SK-N-SH treated with all-trans-retinoic acid at 6 μM for 48 hours (cell line): ENCODE data around the gene ZCWPW2.

ENCODE experiments used
- ATAC-seq: fragments of 200-7000 bp; cut with Tn5 transposase; 3 replicates; pipeline ENCODE4 v1.9.1; 2020; ENCODE audit warnings: mild to moderate bottlenecking, moderate library complexity
- ARNTL ChIP-seq: fragments of 450-650 bp; formaldehyde crosslinking; IDR thresholded peaks from 2 replicates; pipeline ENCODE4 v1.5.0; 2020; ENCODE audit warnings: low read depth, mild to moderate bottlenecking, moderate library complexity, borderline replicate concordance
- BACH2 ChIP-seq: fragments of 250-450 bp; sonication (Bioruptor Pico); IDR thresholded peaks from 2 replicates; pipeline ENCODE4 v1.9.0; 2021; ENCODE audit warnings: mild to moderate bottlenecking, borderline replicate concordance
- CSDC2 ChIP-seq: fragments of 250-450 bp; sonication (Bioruptor Pico); IDR thresholded peaks from 2 replicates; pipeline ENCODE4 v1.5.0; 2020; ENCODE audit warnings: mild to moderate bottlenecking, moderate library complexity
- ESRRG ChIP-seq: fragments of 250-450 bp; sonication (Bioruptor Pico); IDR thresholded peaks from 2 replicates; pipeline ENCODE4 v1.6.1; 2021; ENCODE audit warnings: mild to moderate bottlenecking
- GLIS3 ChIP-seq: fragments of 250-450 bp; sonication (Bioruptor Pico); IDR thresholded peaks from 2 replicates; pipeline ENCODE4 v1.5.0; 2020; ENCODE audit warnings: mild to moderate bottlenecking, moderate library complexity
- ISL1 ChIP-seq: fragments of 250-450 bp; sonication (Bioruptor Pico); IDR thresholded peaks from 2 replicates; pipeline ENCODE4 v2.1.2; 2022; ENCODE audit warnings: mild to moderate bottlenecking, moderate library complexity
- OSR1 ChIP-seq: fragments of 250-450 bp; sonication (Bioruptor Pico); IDR thresholded peaks from 2 replicates; pipeline ENCODE4 v1.8.0; 2022; ENCODE audit warnings: moderate library complexity, mild to moderate bottlenecking, inconsistent platforms
- RARB ChIP-seq: fragments of 250-450 bp; sonication (Bioruptor Pico); IDR thresholded peaks from 2 replicates; pipeline ENCODE4 v1.8.0; 2021; ENCODE audit warnings: mild to moderate bottlenecking, moderate library complexity
- SNAI2 ChIP-seq: fragments of 250-450 bp; sonication (Bioruptor Pico); IDR thresholded peaks from 2 replicates; pipeline ENCODE4 v1.5.0; 2020; ENCODE audit warnings: mild to moderate bottlenecking, moderate library complexity
- TCF4 ChIP-seq: fragments of 250-450 bp; sonication (Bioruptor Pico); IDR thresholded peaks from 2 replicates; pipeline ENCODE4 v1.8.0; 2021; ENCODE audit warnings: mild to moderate bottlenecking, moderate library complexity, borderline replicate concordance
- TOX ChIP-seq: fragments of 250-450 bp; sonication (Bioruptor Pico); IDR thresholded peaks from 2 replicates; pipeline ENCODE4 v1.8.0; 2021; ENCODE audit warnings: mild to moderate bottlenecking, moderate library complexity, borderline replicate concordance
- ZC3H10 ChIP-seq: fragments of 250-450 bp; sonication (Bioruptor Pico); IDR thresholded peaks from 2 replicates; pipeline ENCODE4 v1.5.1; 2021; ENCODE audit warnings: mild to moderate bottlenecking, moderate library complexity
- ZFP3 ChIP-seq: fragments of 250-450 bp; sonication (Bioruptor Pico); IDR thresholded peaks from 2 replicates; pipeline ENCODE4 v1.5.0; 2020; ENCODE audit warnings: mild to moderate bottlenecking, moderate library complexity
- ZFP30 ChIP-seq: fragments of 450-650 bp; formaldehyde crosslinking; IDR thresholded peaks from 2 replicates; pipeline ENCODE4 v1.5.0; 2022; ENCODE audit warnings: mild to moderate bottlenecking, moderate library complexity
- ZNF565 ChIP-seq: fragments of 450-650 bp; formaldehyde crosslinking; conservative IDR thresholded peaks from 2 replicates; pipeline ENCODE4 v1.5.0; 2020; ENCODE audit warnings: low read depth, mild to moderate bottlenecking, moderate library complexity
- ZNF70 ChIP-seq: fragments of 450-650 bp; formaldehyde crosslinking; IDR thresholded peaks from 2 replicates; pipeline ENCODE4 v1.5.0; 2020; ENCODE audit warnings: mild to moderate bottlenecking, moderate library complexity
- ZNF8 ChIP-seq: fragments of 450-650 bp; formaldehyde crosslinking; IDR thresholded peaks from 2 replicates; pipeline ENCODE4 v1.5.0; 2020; ENCODE audit warnings: mild to moderate bottlenecking, moderate library complexity
- TF ChIP-seq, protein P1 (sequence below): fragments of 250-450 bp; sonication (Bioruptor Pico); IDR thresholded peaks from 2 replicates; pipeline ENCODE4 v1.8.0; 2021; ENCODE audit warnings: low read depth, mild to moderate bottlenecking, moderate library complexity, borderline replicate concordance
- TF ChIP-seq, protein P2 (sequence below): fragments of 250-450 bp; sonication (Bioruptor Pico); IDR thresholded peaks from 2 replicates; pipeline ENCODE4 v1.8.0; 2020; ENCODE audit warnings: mild to moderate bottlenecking, moderate library complexity, borderline replicate concordance
- TF ChIP-seq, protein P3 (sequence below): fragments of 250-450 bp; sonication (Bioruptor Pico); IDR thresholded peaks from 2 replicates; pipeline ENCODE4 v1.5.1; 2020; ENCODE audit warnings: low read depth, mild to moderate bottlenecking, moderate library complexity
- TF ChIP-seq, protein P4 (sequence below): fragments of 250-450 bp; sonication (Bioruptor Pico); IDR thresholded peaks from 2 replicates; pipeline ENCODE4 v1.5.1; 2021; ENCODE audit warnings: mild to moderate bottlenecking, moderate library complexity

Gene ZCWPW2

DNA sequence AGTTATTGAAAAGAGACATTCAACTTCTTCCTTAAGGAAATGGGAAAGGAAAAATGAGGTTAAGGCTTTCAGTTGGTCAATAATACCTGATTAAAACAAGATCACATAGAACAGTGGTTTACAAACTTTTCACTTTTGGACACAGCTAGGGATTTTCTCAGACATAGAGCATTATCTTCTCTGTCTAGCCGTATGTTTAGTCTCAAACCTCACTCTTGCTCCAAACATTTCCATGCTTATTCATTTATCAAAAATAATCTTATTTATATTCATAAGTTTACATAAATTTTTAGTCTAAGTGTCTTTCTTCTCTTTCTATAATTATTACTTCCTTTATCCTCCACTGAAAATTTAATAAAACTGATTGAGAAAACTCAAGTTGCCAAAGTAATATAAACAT is 114.3 kb downstream of the ZCWPW2 start:
- no peak for TF ChIP-seq BACH2 (CRISPR knock-in tag)
- TF ChIP-seq, protein P1, sequence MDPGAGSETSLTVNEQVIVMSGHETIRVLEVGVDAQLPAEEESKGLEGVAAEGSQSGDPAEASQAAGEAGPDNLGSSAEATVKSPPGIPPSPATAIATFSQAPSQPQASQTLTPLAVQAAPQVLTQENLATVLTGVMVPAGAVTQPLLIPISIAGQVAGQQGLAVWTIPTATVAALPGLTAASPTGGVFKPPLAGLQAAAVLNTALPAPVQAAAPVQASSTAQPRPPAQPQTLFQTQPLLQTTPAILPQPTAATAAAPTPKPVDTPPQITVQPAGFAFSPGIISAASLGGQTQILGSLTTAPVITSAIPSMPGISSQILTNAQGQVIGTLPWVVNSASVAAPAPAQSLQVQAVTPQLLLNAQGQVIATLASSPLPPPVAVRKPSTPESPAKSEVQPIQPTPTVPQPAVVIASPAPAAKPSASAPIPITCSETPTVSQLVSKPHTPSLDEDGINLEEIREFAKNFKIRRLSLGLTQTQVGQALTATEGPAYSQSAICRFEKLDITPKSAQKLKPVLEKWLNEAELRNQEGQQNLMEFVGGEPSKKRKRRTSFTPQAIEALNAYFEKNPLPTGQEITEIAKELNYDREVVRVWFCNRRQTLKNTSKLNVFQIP (CRISPR knock-in tag), result no peak
- no peak for TF ChIP-seq OSR1 (CRISPR knock-in tag)
- no peak for ATAC-seq

DNA sequence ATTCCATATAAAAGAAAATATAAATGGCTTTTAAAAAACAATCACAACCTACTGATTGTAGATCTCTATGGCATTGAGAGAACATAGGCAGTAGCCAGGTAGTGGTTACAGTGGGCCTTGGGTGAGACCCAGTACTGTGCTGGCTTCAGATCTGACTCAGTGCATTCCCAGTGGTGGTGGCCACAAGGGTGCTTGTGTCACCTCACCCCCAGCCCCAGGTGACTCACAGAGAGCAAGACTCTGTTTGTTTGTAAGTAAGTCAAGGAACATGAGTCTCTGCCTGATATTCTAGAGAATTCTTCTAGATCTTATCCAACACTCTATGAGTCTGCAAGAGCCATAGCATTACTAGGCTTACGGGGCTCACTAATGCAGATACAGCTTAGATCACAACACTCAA is 118.9 kb downstream of the ZCWPW2 start:
- TF ChIP-seq TCF4 (CRISPR knock-in tag), result no peak
- TF ChIP-seq ARNTL, result no peak
- no peak for TF ChIP-seq ZNF565 (CRISPR knock-in tag)
- no peak for TF ChIP-seq ESRRG (CRISPR knock-in tag)
- no peak for TF ChIP-seq ZNF70 (CRISPR knock-in tag)
- no peak for TF ChIP-seq SNAI2
- TF ChIP-seq RARB (CRISPR knock-in tag), result no peak
- no peak for TF ChIP-seq ZNF8
- TF ChIP-seq TOX (CRISPR knock-in tag), result no peak
- ATAC-seq, result no peak

DNA sequence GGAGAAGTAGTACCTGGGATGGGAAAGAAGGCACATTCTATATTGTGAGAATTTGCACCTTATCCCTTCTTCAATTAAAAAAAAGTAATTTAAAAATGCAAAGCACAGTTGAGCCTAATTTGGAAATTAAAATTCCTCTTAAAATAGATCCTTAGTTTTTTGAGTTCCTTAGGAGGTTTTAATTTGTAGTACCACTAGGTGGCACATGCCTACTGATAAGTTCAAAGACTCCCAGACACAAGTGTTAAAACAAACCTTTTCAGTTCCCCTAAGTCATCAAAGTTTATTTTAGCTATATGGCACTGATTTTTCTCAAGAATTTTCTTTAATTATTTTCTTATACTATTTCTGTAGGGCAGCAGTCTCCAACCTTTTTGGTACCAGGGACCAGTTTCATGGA is 127.7 kb downstream of the ZCWPW2 start:
- TF ChIP-seq ZFP3 (CRISPR knock-in tag) (no peak), CSDC2 (CRISPR knock-in tag) (no peak)
- ATAC-seq, result peak; percentile 71; the same call in 2 of the 3 replicates

DNA sequence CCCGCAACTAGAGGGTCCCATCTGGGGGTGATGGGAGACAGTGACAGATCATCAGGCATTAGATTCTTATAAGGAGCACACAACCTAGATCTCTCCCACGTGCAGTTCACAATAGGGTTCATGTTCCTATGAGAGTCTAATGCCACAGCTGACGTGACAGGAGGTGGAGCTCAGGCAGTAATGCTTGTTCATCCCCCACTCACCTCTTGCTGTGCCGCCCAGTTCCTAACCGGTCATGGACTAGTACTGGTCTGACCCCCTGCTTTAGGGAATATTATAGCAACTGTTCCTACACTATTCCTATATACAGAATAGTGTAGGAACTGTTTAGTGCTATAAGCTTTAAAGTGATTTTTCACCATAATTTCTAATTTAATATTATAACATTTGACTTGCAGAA is 128.2 kb downstream of the ZCWPW2 start:
- no peak for TF ChIP-seq ZNF70 (CRISPR knock-in tag)
- no peak for TF ChIP-seq GLIS3
- TF ChIP-seq, protein P2, sequence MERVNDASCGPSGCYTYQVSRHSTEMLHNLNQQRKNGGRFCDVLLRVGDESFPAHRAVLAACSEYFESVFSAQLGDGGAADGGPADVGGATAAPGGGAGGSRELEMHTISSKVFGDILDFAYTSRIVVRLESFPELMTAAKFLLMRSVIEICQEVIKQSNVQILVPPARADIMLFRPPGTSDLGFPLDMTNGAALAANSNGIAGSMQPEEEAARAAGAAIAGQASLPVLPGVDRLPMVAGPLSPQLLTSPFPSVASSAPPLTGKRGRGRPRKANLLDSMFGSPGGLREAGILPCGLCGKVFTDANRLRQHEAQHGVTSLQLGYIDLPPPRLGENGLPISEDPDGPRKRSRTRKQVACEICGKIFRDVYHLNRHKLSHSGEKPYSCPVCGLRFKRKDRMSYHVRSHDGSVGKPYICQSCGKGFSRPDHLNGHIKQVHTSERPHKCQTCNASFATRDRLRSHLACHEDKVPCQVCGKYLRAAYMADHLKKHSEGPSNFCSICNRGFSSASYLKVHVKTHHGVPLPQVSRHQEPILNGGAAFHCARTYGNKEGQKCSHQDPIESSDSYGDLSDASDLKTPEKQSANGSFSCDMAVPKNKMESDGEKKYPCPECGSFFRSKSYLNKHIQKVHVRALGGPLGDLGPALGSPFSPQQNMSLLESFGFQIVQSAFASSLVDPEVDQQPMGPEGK (CRISPR knock-in tag), result no peak
- TF ChIP-seq, protein P1 (CRISPR knock-in tag), result no peak
- no peak for TF ChIP-seq RARB (CRISPR knock-in tag)
- TF ChIP-seq ISL1 (CRISPR knock-in tag), result no peak
- TF ChIP-seq ESRRG (CRISPR knock-in tag), result no peak
- TF ChIP-seq SNAI2, result no peak
- TF ChIP-seq ZFP3 (CRISPR knock-in tag), result no peak
- ATAC-seq, result no peak

DNA sequence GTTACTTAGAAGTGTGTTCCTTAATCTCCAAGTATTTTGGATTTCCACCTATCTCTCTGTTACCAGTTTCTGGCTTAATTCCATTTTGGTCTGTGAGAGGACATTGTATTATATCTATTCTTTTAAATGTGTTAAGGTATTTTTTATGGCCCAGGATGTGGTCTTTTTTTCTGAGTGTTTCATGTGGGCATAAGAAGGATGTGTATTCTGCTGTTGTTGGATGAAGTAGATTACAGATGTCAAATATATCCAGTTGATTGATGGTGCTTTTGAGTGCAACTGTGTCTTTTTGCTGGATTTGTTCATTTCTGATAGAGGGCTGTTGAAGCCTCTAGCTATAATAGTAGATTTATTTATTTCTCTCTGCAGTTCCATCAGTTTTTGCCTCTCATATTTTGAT is 136.6 kb downstream of the ZCWPW2 start:
- ATAC-seq, result no peak
- TF ChIP-seq OSR1 (CRISPR knock-in tag) (no peak), CSDC2 (CRISPR knock-in tag) (no peak), ZC3H10 (CRISPR knock-in tag) (no peak), ZNF70 (CRISPR knock-in tag) (no peak), ESRRG (CRISPR knock-in tag) (no peak), TOX (CRISPR knock-in tag) (no peak), RARB (CRISPR knock-in tag) (no peak), GLIS3 (no peak), ZFP30 (CRISPR knock-in tag) (no peak)
- TF ChIP-seq, protein P3, sequence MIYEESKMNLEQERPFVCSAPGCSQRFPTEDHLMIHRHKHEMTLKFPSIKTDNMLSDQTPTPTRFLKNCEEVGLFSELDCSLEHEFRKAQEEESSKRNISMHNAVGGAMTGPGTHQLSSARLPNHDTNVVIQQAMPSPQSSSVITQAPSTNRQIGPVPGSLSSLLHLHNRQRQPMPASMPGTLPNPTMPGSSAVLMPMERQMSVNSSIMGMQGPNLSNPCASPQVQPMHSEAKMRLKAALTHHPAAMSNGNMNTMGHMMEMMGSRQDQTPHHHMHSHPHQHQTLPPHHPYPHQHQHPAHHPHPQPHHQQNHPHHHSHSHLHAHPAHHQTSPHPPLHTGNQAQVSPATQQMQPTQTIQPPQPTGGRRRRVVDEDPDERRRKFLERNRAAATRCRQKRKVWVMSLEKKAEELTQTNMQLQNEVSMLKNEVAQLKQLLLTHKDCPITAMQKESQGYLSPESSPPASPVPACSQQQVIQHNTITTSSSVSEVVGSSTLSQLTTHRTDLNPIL (CRISPR knock-in tag), result no peak
- TF ChIP-seq, protein P4, sequence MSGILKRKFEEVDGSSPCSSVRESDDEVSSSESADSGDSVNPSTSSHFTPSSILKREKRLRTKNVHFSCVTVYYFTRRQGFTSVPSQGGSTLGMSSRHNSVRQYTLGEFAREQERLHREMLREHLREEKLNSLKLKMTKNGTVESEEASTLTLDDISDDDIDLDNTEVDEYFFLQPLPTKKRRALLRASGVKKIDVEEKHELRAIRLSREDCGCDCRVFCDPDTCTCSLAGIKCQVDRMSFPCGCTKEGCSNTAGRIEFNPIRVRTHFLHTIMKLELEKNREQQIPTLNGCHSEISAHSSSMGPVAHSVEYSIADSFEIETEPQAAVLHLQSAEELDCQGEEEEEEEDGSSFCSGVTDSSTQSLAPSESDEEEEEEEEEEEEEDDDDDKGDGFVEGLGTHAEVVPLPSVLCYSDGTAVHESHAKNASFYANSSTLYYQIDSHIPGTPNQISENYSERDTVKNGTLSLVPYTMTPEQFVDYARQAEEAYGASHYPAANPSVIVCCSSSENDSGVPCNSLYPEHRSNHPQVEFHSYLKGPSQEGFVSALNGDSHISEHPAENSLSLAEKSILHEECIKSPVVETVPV, result no peak
- TF ChIP-seq, protein P1 (CRISPR knock-in tag), result no peak
- TF ChIP-seq, protein P2 (CRISPR knock-in tag), result no peak
